IPS-NIHi7 (cell line): ENCODE measurements around the gene ZSCAN25.
"Not testable (repeated sequence)": the region's sequence is repeated elsewhere in the genome, so short reads cannot be mapped to it uniquely, and the experiment has no call there.

Experiments
- DNase-seq: peaks from one replicate; pipeline ENCODE4 v3.0.0; 2012; ENCODE audit warnings: mixed read lengths; ENCODE audit errors: extremely low spot score

Gene ZSCAN25

DNA sequence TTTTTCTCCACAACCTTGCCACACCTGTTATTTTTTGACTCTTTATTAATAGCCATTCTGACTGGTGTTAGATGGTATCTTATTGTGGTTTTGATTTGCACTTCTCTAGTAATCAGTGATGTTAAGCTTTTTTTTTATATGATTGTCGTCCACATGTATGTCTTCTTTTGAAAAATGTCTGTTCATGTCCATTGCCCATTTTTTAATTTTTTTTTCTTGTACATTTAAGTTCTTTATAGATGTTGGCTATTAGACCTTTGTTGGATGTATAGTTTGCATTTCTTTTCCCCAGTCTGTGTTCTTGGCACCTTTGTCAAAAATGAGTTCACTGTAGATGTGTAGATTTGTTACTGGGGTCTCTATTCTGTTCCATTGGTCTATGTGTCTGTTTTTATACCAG lies 28.8 kb downstream of the ZSCAN25 start:
- DNase-seq = no peak

DNA sequence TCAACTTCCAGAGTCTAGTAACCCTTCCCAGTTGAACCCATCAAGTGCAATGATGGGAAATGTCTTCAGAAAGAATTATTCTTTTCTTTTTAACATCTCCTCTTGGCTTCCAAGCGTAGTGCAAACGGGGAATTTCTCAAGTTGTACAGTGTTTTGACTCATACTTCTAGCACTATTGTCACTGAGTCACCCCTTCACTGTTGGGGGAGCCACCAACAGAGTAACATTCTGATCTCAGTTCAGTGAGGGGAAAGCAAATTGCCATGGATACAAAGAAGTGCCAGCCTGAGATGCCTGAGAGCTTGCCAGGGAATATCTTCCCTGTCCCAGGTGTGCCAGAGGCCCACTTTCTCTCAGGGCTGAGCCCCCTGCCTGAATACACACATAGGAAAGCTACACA lies 32.1 kb downstream of the ZSCAN25 start:
- DNase-seq = no peak

DNA sequence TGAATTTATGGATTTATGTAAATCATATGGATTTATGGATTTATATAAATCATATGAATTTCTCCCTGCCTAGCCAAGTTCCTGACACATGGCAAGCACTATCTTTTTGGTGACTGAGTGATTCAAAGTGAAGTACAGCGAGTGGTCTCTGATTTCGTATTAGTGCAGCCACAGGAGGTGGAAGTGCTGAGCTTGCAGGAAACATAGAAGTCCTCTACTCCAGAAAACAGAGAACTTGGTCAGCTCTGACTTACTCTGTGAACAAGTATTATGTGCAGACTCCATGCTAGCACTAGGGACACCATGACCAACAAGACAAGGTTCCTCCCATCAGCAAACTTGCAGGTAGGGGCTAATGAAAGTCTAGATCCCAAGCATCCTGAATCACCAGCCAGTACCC lies 34.5 kb downstream of the ZSCAN25 start:
- DNase-seq = no peak

DNA sequence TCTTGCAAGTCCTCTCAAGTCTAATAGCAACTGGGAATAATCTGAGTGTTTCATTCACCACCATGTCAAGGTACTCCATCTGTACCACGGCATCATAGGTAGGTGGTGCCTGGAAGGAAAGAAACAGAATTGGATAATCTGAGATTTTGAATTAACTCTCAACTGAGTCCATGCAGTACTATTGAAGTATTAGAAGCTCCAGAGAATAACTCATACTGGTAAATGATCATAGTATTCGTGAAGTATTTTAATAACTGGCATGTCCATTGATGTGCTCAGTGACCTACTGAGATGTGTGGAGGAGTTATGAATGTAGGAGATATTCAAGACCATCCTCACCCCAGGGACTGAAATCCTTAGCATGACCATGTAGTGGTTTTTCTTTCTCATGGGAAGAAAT lies 35.9 kb downstream of the ZSCAN25 start:
- no peak for DNase-seq

DNA sequence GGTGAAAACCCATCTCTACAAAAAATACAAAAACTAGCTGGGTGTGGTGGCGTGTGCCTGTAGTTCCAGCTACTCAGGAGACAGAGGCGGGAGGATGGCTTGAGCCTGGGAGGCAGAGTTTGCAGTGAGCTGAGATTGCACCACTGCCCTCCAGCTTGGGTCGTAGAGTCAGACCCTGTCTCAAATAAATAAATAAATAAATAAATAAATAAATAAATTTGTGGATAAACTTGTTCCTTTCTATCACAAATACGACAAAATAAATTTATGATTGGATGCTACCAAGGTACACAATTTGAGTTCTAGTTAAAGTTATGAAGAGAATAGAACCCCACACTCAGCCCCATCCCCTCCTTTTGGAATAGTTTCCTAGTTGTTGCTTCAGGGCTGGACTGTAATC lies 36.5 kb downstream of the ZSCAN25 start:
- not testable (repeated sequence) for DNase-seq

- DNase-seq = no peak
Measured at GRCh38 chr7:99653754-99654153, 37.0 kb downstream of the ZSCAN25 start.

DNA sequence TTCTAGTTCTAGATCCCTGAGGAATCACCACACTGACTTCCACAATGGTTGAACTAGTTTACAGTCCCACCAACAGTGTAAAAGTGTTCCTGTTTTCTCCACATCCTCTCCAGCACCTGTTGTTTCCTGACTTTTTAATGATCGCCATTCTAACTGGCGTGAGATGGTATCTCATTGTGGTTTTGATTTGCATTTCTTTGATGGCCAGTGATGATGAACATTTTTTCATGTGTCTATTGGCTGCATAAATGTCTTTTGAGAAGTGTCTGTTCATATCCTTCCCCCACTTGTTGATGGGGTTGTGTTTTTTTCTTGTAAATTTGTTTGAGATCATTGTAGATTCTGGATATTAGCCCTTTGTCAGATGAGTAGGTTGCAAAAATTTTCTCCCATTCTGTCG lies 37.9 kb downstream of the ZSCAN25 start:
- not testable (repeated sequence) for DNase-seq

- not testable (repeated sequence) for DNase-seq
Measured at GRCh38 chr7:99657879-99658278, 41.1 kb downstream of the ZSCAN25 start.

DNA sequence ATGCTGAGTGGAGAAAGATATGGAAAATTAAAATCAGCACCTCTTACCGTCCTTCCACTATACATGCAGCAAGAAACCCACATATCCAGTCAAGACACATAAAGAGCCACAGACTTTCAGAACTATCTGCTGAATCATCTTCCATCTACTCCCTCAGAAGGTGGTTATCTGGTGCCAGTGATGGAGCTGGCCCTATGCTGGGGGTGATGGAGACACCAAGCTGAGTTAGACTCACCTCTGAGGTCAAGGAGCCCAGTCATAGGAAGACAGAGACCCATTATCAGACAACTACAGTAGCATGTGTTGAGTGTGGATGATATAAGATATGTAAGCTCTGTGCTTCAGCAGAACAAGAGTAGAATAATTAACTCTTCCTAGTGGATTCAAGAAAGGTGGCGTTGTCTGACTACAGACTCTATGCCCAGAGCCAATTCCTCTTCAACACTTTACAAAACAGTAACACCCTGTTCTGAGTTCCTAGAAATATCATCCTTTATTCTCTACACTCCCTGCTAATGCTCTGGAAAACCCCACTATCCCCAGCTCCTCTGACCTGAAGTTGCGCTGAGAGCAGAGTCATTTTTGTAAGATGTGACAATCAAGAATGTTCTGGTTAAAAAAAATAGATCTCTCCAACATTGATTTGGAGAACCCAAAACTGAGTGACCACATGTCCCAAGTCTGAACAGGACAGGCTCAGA lies 48.7 kb downstream of the ZSCAN25 start:
- DNase-seq = no peak

DNA sequence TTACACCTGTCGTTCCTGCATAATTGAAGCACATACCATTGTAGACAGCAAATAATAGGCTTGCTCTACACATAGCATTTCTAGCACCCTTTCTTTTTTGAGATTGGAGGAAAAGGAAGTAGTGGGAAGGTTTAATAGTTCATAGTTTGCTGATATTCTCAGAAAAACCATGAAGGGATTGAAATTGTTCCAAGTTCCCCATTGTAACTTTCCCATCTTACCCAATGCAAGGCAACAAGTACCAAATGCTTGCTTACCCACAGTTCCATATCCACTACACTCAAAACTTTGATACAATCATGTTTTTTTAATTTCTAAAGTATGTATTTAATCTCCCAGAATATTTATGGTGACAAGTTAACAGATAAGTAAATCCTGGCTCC lies 49.3 kb downstream of the ZSCAN25 start:
- no peak for DNase-seq

GRCh38 chr7:99667179-99667578 lies 50.4 kb downstream of the ZSCAN25 start:
- no peak for DNase-seq

DNA sequence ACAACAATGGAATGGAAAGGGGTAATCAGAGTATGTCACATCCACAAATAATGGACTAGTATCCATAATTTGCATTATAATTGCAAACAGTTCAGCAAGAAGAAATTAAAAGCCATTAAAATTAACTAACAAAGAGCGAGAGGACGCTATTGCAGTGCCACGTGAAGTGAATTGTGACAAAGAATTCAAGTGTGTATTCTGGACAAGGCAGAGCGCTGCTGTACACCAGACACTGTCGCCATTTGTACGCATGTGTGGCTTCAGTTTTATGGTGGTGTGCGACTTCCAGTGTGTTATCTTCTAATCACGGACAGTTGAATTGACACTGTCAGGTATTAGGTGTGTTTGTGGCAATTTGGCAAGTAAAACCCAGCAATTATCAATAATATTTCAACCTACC lies 51.8 kb downstream of the ZSCAN25 start:
- DNase-seq = no peak

- DNase-seq = no peak
Measured at GRCh38 chr7:99669782-99670181, 53.0 kb downstream of the ZSCAN25 start.

GRCh38 chr7:99672573-99672972 lies 55.8 kb downstream of the ZSCAN25 start:
- DNase-seq = no peak

GRCh38 chr7:99674995-99675742 lies 58.4 kb downstream of the ZSCAN25 start:
- DNase-seq = no peak

DNA sequence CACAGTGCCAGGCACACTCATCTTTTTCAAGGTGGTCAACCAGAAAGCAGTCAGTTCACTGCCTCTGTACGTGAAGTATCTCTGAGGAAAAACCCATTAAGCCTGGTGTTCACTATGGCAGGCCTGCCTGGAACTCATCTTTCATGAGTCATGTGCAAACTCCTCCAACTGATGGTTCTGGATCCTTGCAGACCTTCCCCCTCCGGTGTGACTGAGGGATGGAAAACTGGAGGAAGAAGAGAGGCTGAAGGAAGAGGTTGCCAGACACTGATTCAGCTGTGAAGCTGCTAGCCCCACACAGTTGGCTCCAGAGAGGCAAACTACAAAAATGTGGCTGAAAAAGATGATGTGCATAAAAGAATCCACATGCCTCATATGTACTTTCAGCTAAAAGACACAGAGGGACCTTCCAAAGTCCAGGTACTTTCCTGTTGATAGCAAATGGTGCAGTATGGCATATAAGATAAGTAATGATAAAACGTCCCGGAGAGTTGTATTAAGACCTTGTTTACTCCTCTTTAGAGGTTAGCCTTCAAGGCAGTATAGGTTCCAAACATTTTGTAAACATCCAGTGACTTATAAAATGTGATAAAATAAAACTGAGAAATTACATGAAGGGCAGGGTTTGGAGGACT lies 60.4 kb downstream of the ZSCAN25 start:
- DNase-seq = no peak

GRCh38 chr7:99677648-99678045 lies 60.9 kb downstream of the ZSCAN25 start:
- DNase-seq = no peak

- peak; percentile 57 for DNase-seq
Measured at GRCh38 chr7:99679032-99679399, 62.3 kb downstream of the ZSCAN25 start.

GRCh38 chr7:99679400-99680191 lies 62.9 kb downstream of the ZSCAN25 start, which contains the start of gene CYP3A5:
CYP3A5 (minus strand) TSS chr7:99679996; CDS start chr7:99679896, 100 bp downstream.
- no peak for DNase-seq
